Regular cardiac myocyte (primary cell): ENCODE results near the gene EIF5A. TPM values are rescaled to one million over a fixed set of nuclear protein-coding genes. Genes with fewer than 3 reads are reported as not detected.

ENCODE experiments used
- total RNA-seq: library from RNA; depleted of rRNA; stranded (reverse); fragments of >200 nt; gene quantifications from 2 replicates; pipeline ENCODE4 v1.2.3, GENCODE V29; 2014

The EIF5A gene
- total RNA-seq: 474 and 1,218 TPM in 2 replicates

DNA sequence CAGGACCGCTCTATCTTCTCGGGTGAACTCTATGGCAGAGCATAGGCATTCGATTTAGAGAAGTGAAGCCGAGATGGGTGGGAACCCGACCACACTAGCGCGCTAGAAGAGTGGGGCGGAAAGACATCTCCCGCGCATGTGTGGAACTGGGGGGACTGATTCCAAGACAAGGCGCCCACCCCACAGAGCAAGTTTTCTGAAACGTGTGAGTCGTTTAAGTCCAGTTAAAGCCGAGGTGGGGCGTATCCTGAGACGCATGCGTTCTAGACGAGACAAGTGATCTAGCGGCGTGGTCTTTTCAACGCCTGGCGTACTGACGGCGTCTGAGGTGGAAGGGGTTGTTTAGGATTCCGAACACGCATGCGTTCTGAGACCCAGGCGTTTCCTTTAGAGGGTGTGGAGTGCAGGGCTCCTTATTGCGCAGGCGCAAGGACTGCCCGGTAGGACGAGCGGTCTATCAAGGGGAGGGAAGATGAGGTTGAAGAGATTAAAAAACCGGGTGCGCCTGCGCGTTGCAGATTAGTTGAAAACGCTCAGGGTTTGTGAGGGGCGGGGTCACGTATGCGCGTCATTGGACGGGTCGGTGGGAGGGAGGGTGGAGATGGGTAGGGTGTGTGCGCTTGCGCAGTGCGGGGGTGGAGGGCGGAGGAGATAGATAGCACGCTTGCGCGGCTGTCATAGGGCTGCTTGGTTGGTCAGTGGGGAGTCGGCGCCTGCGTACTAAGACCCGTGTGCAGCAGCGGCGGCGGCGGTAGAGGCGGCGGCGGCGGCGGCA, at the start of gene EIF5A:
Gene EIF5A (plus strand): TSS at position 718 of the 775 bp plus-strand sequence. CDS start 2,008 bp downstream, outside the sequence.

DNA sequence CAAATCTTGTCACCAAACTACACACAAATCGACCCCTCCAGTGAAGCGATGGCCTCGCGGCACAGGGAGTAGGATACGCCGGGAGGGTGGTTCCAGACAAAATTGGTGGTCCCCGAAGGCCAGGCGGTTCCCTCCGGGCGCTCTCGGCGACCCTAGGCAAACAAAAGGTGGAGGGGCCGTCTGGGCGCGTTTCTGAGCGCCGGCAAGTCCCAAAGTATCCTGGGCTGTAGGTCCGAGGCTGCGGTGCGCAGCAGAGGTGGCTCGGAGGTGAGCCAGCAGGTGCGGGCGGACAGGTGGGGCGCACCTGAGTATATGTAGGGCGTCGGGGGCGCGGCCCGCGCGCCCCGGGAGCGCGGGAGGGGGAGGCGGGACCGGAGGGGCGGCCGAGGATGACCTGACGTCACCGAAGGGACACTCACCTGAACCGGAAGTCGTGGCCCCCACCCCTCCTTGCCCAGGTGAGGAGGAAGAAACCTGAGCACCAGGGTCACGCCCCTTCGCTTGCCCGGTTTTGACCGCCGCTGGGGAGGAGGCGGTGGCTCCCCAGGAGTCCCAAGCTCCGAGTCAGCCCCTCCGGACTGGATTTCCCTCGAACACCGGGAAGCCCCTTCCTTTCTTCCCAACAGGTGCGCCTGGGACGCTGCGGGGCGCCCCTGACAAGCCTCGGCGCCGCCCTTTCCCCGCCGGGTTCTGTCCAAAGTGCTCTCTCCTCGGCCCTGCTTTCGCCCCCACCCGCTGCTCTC, 45.1 kb upstream of the EIF5A start, which contains the start of gene CLDN7:
Gene CLDN7 (minus strand): TSS at position 287 of the 743 bp plus-strand sequence. CDS start 435 bp downstream, outside the sequence.

GRCh38 chr17:7281074-7281952, 26.1 kb upstream of the EIF5A start, which contains the start of gene SLC2A4:
SLC2A4 (plus strand) TSS chr17:7281718; CDS start chr17:7281935, 217 bp downstream.

DNA sequence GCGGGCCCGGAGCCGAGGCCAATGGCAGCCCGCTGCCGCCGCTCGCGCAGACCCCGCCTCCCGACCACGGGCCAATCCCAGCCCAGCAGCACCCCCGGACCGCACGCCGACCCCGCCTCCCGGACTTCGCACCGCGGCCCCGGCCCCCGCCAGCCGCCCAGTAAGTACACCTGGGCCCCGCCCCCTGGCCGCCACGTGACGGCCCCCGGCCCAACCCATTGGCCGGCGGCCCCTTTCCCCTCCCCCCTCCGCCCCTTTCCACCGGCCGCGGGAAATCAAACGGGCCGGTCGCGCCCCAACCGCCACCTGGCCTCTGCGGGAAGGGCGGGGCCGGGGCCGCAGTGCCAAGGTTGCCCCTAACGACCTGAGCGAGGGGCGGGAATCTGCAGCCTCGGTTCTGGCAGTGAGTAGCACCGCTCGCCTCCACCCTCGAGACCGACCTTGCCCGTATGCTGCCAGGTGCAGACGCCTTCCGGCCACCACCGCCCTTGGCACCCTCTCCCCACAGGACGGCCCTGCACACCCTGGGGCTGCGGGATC, 12.7 kb upstream of the EIF5A start, which contains the start of gene YBX2:
Gene YBX2 (minus strand): TSS at position 26 of the 540 bp plus-strand sequence. CDS start 139 bp downstream, outside the sequence.

DNA sequence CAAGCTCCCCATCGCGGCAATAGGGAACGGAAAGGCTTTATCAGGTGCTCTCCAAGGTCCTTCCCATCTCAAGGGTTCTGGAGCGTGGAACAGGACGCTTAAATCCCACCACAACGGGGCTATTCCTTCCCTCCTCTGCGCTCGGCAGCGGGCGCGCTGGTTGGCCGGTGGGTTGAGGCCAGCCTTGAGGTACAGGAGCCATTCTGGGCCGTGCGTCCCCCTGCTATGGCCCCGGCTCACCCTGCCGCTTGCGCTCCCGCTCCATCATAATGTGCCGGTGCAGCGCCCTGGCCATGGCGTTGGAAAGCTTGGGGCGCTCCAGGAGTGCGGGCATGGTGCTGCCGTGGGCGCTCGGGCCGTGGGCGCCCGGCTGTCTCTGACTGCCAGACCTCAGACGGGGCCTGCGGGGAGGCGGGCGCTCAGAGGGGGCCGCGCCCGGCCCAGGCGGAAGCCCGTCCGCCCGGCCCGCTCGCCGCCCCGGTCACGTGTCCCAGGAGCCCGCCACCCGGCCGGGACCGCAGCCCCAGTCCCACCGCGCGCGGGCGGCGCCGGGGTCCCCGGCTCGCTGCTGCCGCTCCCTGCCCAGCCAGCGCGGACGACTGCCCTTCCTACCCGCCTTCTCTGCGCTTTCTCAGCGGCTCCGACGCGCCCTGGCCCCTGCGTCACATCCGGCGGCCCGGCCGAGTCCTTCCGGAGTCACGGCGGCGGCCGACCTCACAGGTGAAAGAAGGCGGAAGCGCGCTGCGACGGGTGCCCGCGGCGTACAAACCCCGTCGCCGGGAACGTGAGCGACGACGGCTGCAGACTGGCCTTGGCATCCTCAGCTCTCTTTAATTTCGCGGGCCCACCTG, 7.5 kb downstream of the EIF5A start, which contains the start of gene GPS2:
Gene GPS2 (minus strand): TSS at position 642 of the 851 bp plus-strand sequence. CDS start 308 bp downstream, at position 334.

DNA sequence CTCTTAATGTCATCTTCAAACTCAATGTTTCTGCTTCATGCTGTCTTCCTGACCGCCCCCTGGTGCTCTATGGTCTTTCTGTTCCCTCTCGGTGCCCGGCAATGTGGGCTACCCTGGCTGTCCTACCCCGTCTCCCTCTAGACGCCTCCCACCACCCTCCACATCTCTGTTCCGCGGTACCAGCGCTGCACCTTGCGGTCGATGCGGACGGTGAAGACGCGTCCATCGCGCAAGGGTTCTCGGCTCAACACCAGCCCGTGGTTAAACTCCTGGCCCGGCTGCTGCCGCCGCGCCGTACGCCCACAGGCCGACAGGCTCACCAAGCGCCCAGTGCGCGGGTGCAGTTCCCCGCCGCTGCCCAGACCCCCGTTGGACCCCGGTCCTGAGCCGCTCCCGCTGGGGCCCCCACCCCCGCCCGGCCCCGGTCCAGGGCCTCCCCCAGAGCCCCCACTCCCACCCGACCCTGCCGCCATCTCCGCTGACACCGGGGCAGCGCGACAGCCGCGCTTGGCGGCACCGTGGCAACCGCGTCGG, 21.5 kb downstream of the EIF5A start, which contains the start of gene NEURL4:
Gene NEURL4 (minus strand): TSS at position 496 of the 534 bp plus-strand sequence. CDS start 23 bp downstream, at position 473.

GRCh38 chr17:7336240-7337175, 29.1 kb downstream of the EIF5A start, which contains the start of gene ACAP1:
ACAP1 (plus strand) TSS chr17:7336529; CDS start chr17:7336735, 206 bp downstream.

GRCh38 chr17:7351665-7352502, 44.5 kb downstream of the EIF5A start, which contains the start of gene KCTD11:
KCTD11 (plus strand) TSS chr17:7352162.

DNA sequence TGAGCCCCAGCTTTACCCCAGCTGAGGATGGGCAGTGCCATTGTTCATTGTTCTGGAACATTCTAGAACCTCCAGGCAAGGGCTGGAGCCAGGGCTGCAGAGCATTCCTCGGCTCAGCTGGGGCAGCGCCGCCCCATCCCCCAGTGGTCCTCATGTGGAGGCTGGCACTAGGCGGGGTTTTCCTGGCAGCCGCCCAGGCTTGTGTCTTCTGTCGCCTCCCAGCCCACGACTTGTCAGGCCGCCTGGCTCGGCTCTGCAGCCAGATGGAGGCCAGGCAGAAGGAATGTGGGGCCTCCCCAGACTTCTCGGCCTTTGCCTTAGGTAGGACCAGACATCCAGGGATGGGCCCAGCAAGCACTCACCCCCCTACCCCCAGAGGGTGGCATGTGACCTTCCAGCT, 47.6 kb downstream of the EIF5A start, which contains the start of gene TMEM95:
Gene TMEM95 (plus strand): TSS at position 104 of the 400 bp plus-strand sequence. CDS start 49 bp downstream, at position 153.

Other genes starting within 250 kb of the EIF5A start
- gene CLEC10A, start 227.4 kb upstream of the EIF5A start, total RNA-seq: not detected in 2 replicates
- not detected in 2 replicates for gene ASGR2, start 192.8 kb upstream of the EIF5A start, total RNA-seq
- gene ASGR1, start 128.3 kb upstream of the EIF5A start, total RNA-seq: 0.56 and 0.58 TPM in 2 replicates
- 12.7 and 16.3 TPM in 2 replicates for gene DLG4, start 87.8 kb upstream of the EIF5A start, total RNA-seq
- 261 and 425 TPM in 2 replicates for gene ACADVL, start 87.7 kb upstream of the EIF5A start, total RNA-seq
- 49.8 and 59.5 TPM in 2 replicates for gene DVL2, start 73.1 kb upstream of the EIF5A start, total RNA-seq
- 40.0 and 40.8 TPM in 2 replicates for gene PHF23, start 68.2 kb upstream of the EIF5A start, total RNA-seq
- gene GABARAP, start 65.2 kb upstream of the EIF5A start, total RNA-seq: 118 and 275 TPM in 2 replicates
- gene CTDNEP1, start 55.9 kb upstream of the EIF5A start, total RNA-seq: 14.4 and 19.9 TPM in 2 replicates
- 22.0 and 57.3 TPM in 2 replicates for gene ELP5, start 55.4 kb upstream of the EIF5A start, total RNA-seq
- 0.19 and 1.7 TPM in 2 replicates for gene CLDN7, start 45.1 kb upstream of the EIF5A start, total RNA-seq
- under 0.01 and 0.28 TPM in 2 replicates for gene SLC2A4, start 25.9 kb upstream of the EIF5A start, total RNA-seq
- gene YBX2, start 13.0 kb upstream of the EIF5A start, total RNA-seq: 0.56 TPM in 1 of 2 replicates, not detected in the other
- gene GPS2, start 7.7 kb downstream of the EIF5A start, total RNA-seq: 26.8 and 41.8 TPM in 2 replicates
- 12.7 and 23.8 TPM in 2 replicates for gene NEURL4, start 21.7 kb downstream of the EIF5A start, total RNA-seq
- gene ACAP1, start 28.9 kb downstream of the EIF5A start, total RNA-seq: 0.56 and 0.58 TPM in 2 replicates
- 10.4 and 13.5 TPM in 2 replicates for gene KCTD11, start 44.5 kb downstream of the EIF5A start, total RNA-seq
- gene TMEM95, start 47.5 kb downstream of the EIF5A start, total RNA-seq: not detected in 2 replicates
- under 0.01 and 0.28 TPM in 2 replicates for gene TNK1, start 73.5 kb downstream of the EIF5A start, total RNA-seq
- gene PLSCR3, start 86.9 kb downstream of the EIF5A start, total RNA-seq: 14.4 and 15.5 TPM in 2 replicates
- 88.0 and 144 TPM in 2 replicates for gene TMEM256, start 96.5 kb downstream of the EIF5A start, total RNA-seq
- 2.3 and 4.2 TPM in 2 replicates for gene NLGN2, start 100.2 kb downstream of the EIF5A start, total RNA-seq
- not detected in 2 replicates for gene SPEM1, start 112.7 kb downstream of the EIF5A start, total RNA-seq
- not detected in 2 replicates for gene SPEM2, start 118.0 kb downstream of the EIF5A start, total RNA-seq
- gene SPEM3, start 121.2 kb downstream of the EIF5A start, total RNA-seq: not detected in 2 replicates
- gene TMEM102, start 127.8 kb downstream of the EIF5A start, total RNA-seq: 1.5 and 2.3 TPM in 2 replicates
- 2.5 and 14.7 TPM in 2 replicates for gene FGF11, start 131.9 kb downstream of the EIF5A start, total RNA-seq
- 2.3 and 3.9 TPM in 2 replicates for gene CHRNB1, start 137.4 kb downstream of the EIF5A start, total RNA-seq
- gene ZBTB4, start 172.0 kb downstream of the EIF5A start, total RNA-seq: 14.8 and 21.4 TPM in 2 replicates
- not detected in 2 replicates for gene SLC35G6, start 173.8 kb downstream of the EIF5A start, total RNA-seq
- gene POLR2A, start 176.7 kb downstream of the EIF5A start, total RNA-seq: 49.6 and 88.0 TPM in 2 replicates
- 3.6 and 14.1 TPM in 2 replicates for gene TNFSF12, start 241.4 kb downstream of the EIF5A start, total RNA-seq